ENCODE data around the gene ZSCAN2. TPM values are rescaled to one million over a fixed set of nuclear protein-coding genes. Genes with fewer than 3 reads are reported as not detected.
A peak's percentile ranks its signal among the peaks of the same experiment; 100 is the strongest.
"Not testable (repeated sequence)": the region's sequence is repeated elsewhere in the genome, so short reads cannot be mapped to it uniquely, and the experiment has no call there.

Gene ZSCAN2
- polyA plus RNA-seq (2013, experiment 1 of 2) = 23.0 TPM
- 22.2 TPM for polyA plus RNA-seq (2013, experiment 2 of 2)

DNA sequence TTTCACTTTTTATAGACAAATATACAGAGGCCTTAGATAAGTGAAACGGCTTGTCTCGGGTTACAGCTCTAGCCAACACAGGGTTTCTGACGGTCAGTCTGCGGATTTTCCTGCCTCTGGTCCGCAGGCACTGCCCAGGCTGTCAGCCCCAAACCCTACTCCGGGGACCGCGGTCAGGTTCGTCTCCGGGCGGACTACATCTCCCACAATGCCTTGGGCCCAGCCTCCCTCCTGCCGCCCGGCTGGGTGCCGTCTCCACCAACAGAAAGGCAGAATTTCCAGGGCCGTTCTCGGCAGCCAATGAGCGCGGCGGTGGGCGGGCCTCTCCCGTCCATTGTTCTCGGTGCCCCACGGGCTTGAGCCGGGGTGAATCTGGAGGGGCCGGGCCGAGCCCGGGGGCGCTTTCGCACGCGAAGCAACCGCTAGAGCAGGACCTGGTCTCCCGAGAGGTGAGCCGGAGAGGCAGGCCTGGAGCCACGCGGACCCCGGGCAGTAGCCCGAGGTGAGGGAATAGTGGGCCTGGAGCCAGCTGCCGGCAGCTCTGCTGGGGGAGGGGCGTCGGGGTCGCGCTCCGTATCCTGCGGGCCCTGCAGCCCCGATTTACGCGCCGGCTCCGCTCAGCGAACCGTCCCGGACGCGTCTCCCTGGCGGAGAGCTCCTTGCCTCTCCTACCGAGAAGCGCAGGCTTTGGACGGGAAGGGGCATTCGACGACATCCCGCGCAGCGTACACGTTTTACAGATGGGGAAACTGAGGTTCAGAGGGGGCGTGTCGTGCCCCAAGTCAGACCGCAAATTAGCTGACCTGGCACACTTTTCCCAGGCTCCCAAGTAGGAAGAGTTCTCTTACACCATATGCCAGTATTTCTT is at the start of gene ZSCAN2:
ZSCAN2 (plus strand) TSS at position 323 of the 868 bp plus-strand sequence. CDS start 2,919 bp downstream, outside the sequence.
- peaks cover 26% of the 10 kb centered on the region for H3K4me1 ChIP-seq (ENCODE audit: insufficient read depth, low read length)
- WGBS = under 1% methylated on average over 68 of the region's 68 CpGs
- H3K27me3 ChIP-seq (ENCODE audit: insufficient read depth, low read length) = peaks cover 15% of the 10 kb centered on the region; the same call in 1 of the 2 replicates
- peak within 1 kb of the TSS; percentile 90 for H3K4me3 ChIP-seq (ENCODE audit: low read length)
- H3K27ac ChIP-seq (ENCODE audit: low read depth, low read length) = peak within 1 kb of the TSS; percentile 87
- H3K36me3 ChIP-seq (ENCODE audit: insufficient read depth, low read length) = peaks cover 19% of the 10 kb centered on the region
- no peaks in the 10 kb centered on the region for H3K9me3 ChIP-seq (ENCODE audit: insufficient read depth, low read depth, low read length)
- H3K9ac ChIP-seq (ENCODE audit: low read depth, low read length) = peak within 1 kb of the TSS; percentile 89

DNA sequence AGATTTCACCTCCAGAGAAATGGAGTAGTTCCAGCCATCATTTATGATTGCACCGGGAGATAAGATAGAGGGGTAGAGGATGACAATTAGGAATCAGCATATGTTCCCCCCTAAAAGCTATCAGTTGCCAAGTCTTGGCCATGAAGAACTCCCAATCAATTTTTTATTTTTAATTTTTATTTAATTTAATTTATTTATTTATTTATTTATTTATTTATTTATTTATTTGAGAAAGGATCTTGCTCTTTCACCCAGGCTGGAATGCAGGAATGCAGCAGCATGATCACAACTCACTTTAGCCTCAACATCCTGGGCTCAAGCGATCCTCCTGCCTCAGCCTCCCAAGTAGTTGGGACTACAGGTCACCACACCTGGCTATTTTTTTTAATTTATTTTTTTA is 49.2 kb upstream of the ZSCAN2 start:
- H3K36me3 ChIP-seq (ENCODE audit: insufficient read depth, low read length); H3K9ac ChIP-seq (ENCODE audit: low read depth, low read length); H3K27ac ChIP-seq (ENCODE audit: low read depth, low read length); H3K4me1 ChIP-seq (ENCODE audit: insufficient read depth, low read length); H3K9me3 ChIP-seq (ENCODE audit: insufficient read depth, low read depth, low read length); H3K27me3 ChIP-seq (ENCODE audit: insufficient read depth, low read length); H3K4me3 ChIP-seq (ENCODE audit: low read length): not testable (repeated sequence)
- 100% methylated on average over 2 of the region's 2 CpGs for WGBS

DNA sequence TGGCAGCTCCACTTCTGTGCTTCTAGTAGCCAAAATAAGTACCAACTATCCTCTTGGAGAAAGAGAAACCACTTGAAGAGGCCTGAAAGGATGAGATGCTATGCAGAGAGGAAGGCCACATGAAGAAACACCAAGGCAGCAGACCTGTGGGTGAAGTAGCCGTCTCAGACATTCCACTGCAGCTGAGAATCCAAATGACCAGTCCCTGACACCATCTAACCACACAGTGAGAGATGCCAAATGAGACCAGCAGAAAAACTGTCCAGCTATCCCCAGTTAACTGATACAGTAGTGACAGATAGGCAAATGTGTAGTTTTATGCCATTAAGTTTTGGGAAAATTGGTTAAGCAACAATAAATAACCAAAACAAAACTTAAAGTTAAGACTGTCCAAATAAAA is 47.9 kb upstream of the ZSCAN2 start:
- H3K9me3 ChIP-seq (ENCODE audit: insufficient read depth, low read depth, low read length) = no peaks in the 10 kb centered on the region
- no peak overlapping the region for H3K27ac ChIP-seq (ENCODE audit: low read depth, low read length)
- H3K4me3 ChIP-seq (ENCODE audit: low read length) = no peak overlapping the region
- no peaks in the 10 kb centered on the region for H3K27me3 ChIP-seq (ENCODE audit: insufficient read depth, low read length)
- 88% methylated on average over 1 of the region's 1 CpG for WGBS
- no peak overlapping the region for H3K9ac ChIP-seq (ENCODE audit: low read depth, low read length)
- H3K4me1 ChIP-seq (ENCODE audit: insufficient read depth, low read length) = no peaks in the 10 kb centered on the region
- no peaks in the 10 kb centered on the region for H3K36me3 ChIP-seq (ENCODE audit: insufficient read depth, low read length)

DNA sequence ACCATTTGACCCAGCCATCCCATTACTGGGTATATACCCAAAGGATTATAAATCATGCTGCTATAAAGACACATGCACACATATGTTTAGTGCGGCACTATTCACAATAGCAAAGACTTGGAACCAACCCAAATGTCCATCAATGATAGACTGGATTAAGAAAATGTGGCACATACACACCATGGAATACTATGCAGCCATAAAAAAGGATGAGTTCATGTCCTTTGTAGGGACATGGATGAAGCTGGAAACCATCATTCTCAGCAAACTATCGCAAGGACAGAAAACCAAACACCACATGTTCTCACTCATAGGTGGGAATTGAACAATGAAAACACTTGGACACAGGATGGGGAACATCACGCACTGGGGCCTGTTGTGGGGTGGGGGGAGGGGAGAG is 44.1 kb upstream of the ZSCAN2 start:
- not testable (repeated sequence) for H3K27ac ChIP-seq (ENCODE audit: low read depth, low read length); H3K9me3 ChIP-seq (ENCODE audit: insufficient read depth, low read depth, low read length); H3K4me3 ChIP-seq (ENCODE audit: low read length); H3K9ac ChIP-seq (ENCODE audit: low read depth, low read length); H3K36me3 ChIP-seq (ENCODE audit: insufficient read depth, low read length); H3K4me1 ChIP-seq (ENCODE audit: insufficient read depth, low read length); H3K27me3 ChIP-seq (ENCODE audit: insufficient read depth, low read length)
- WGBS = 100% methylated on average over 1 of the region's 3 CpGs

DNA sequence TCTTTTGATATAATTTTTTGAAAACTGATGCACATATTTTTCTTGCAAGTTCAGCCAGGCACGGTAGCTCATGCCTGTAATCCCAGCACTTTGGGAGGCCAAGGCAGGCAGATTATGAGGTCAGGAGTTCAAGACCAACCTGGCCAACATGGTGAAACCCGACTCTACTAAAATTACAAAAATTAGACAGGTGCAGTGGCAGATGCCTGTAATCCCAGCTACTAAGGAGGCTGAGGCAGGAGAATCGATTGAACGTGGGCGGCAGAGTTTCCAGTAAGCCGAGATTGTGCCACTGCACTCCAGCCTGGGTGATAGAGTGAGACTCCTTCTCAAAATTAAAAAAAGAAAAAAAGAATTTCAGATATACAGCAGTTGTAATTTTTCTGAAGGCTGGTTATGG is 32.8 kb upstream of the ZSCAN2 start:
- not testable (repeated sequence) for H3K9ac ChIP-seq (ENCODE audit: low read depth, low read length)
- WGBS = 94% methylated on average over 6 of the region's 6 CpGs

DNA sequence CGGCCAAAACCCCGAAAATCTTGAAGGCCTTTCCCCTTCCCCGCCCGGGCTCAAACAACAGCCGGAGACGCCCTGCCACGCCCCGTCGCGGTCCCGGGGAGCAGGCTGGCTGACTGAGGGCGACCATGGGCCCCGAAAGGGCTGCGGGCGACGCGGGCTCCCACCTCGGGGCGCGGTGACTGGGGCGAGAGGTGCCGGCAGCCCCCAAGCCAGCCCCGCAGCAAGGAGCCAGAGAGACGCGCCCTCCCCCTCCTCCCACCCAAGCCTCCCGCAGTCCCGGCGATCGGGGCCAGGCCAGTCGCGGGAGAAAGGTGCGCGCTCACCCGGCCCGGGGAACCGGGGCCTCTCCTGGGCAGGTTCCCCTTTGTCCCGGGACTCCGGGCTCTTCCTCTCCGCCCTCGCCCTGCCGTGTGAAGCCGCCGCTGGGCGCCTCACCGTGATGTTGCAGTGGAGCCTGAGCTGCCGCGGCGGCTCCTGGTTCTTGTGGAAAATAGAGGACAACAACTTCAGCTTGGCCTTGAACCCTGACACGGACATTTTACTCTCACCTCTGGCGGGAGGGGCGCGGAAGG is 30.6 kb upstream of the ZSCAN2 start:
- Histone ChIP-seq H3K9ac (ENCODE audit: low read depth, low read length) (peak overlapping the region; percentile 80), H3K27me3 (ENCODE audit: insufficient read depth, low read length) (peaks cover 6% of the 10 kb centered on the region; the same call in 1 of the 2 replicates)
- WGBS = 1% methylated on average over 52 of the region's 52 CpGs

More for the DNA sequence above, 32.8 kb upstream of the ZSCAN2 start:
- not testable (repeated sequence) for H3K4me3 ChIP-seq (ENCODE audit: low read length); H3K27me3 ChIP-seq (ENCODE audit: insufficient read depth, low read length); H3K9me3 ChIP-seq (ENCODE audit: insufficient read depth, low read depth, low read length); H3K36me3 ChIP-seq (ENCODE audit: insufficient read depth, low read length); H3K27ac ChIP-seq (ENCODE audit: low read depth, low read length); H3K4me1 ChIP-seq (ENCODE audit: insufficient read depth, low read length)

DNA sequence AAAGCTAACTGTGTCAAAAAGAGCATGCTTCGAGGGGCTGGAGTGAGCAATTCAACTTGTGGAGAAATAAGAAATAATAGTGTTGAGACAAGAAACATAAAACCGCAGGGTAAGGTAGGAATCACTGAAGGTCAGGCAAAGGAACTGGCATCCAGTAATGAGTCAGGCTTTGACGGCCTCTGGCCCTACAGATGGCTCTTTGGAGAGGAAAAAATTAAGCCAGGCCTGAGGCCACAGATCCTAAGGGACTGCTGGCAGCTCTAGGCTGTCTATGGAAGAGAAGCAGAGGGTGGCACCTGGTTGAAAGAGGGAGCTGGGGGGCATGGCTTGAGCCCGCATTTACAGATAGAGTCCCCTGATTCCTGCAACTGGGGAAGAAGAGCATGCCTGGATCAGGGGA is 28.6 kb upstream of the ZSCAN2 start:
- WGBS = 86% methylated on average over 4 of the region's 4 CpGs
- Histone ChIP-seq H3K9ac (ENCODE audit: low read depth, low read length) (no peak overlapping the region), H3K4me1 (ENCODE audit: insufficient read depth, low read length) (no peaks in the 10 kb centered on the region)

More for the DNA sequence above, 30.6 kb upstream of the ZSCAN2 start:
- Histone ChIP-seq H3K4me3 (ENCODE audit: low read length) (peak overlapping the region; percentile 85), H3K36me3 (ENCODE audit: insufficient read depth, low read length) (no peaks in the 10 kb centered on the region), H3K9me3 (ENCODE audit: insufficient read depth, low read depth, low read length) (no peaks in the 10 kb centered on the region), H3K27ac (ENCODE audit: low read depth, low read length) (no peak overlapping the region; the same call in 1 of the 2 replicates), H3K4me1 (ENCODE audit: insufficient read depth, low read length) (no peaks in the 10 kb centered on the region)

DNA sequence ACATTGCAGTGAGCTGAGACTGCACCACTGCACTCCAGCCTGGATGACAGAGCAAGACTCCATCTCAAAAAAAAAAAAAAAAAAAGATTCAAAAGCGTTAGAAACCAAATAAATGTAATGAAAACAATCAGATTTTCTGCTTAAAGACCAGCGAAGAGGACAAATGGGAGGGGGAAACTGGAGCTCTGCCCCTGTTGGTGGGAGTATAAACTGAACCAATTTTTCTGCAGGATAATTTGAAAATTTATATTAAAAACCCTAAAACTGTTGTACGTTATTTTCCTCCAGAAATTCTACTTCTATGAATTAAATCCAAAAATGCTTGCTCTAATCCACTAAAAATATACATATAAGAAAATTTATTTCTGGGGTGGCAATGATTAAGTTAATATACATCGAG is 25.3 kb upstream of the ZSCAN2 start:
- H3K27me3 ChIP-seq (ENCODE audit: insufficient read depth, low read length) = no peaks in the 10 kb centered on the region
- H3K9me3 ChIP-seq (ENCODE audit: insufficient read depth, low read depth, low read length) = no peaks in the 10 kb centered on the region
- no peaks in the 10 kb centered on the region for H3K4me1 ChIP-seq (ENCODE audit: insufficient read depth, low read length)
- no peak overlapping the region for H3K9ac ChIP-seq (ENCODE audit: low read depth, low read length)
- no peak overlapping the region for H3K27ac ChIP-seq (ENCODE audit: low read depth, low read length)
- WGBS = 60% methylated on average over 1 of the region's 4 CpGs
- H3K4me3 ChIP-seq (ENCODE audit: low read length) = no peak overlapping the region
- no peaks in the 10 kb centered on the region for H3K36me3 ChIP-seq (ENCODE audit: insufficient read depth, low read length)

More for the DNA sequence above, 28.6 kb upstream of the ZSCAN2 start:
- no peak overlapping the region for H3K4me3 ChIP-seq (ENCODE audit: low read length)
- H3K27me3 ChIP-seq (ENCODE audit: insufficient read depth, low read length) = peaks cover 6% of the 10 kb centered on the region; the same call in 1 of the 2 replicates
- H3K36me3 ChIP-seq (ENCODE audit: insufficient read depth, low read length) = no peaks in the 10 kb centered on the region
- no peaks in the 10 kb centered on the region for H3K9me3 ChIP-seq (ENCODE audit: insufficient read depth, low read depth, low read length)
- H3K27ac ChIP-seq (ENCODE audit: low read depth, low read length) = no peak overlapping the region

DNA sequence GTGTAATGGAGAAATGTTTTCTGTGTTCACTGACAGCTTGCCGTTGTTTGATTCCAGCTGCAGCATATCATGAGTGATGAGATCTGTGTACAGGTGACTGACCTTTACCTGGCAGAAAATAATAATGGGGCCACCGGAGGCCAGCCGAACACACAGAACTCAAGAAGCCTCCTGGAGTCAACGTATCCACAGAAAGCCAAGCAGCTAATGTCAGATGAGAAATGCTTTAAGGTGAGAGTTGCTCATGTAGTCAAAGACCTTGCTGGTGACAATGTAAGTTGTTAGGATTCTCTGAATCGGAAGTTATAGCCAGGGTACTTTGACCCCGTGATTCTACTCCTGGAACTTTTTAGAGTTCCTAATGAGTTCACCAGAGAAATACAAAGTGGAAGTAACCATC is 22.9 kb upstream of the ZSCAN2 start:
- not testable (repeated sequence) for H3K4me3 ChIP-seq (ENCODE audit: low read length); H3K27me3 ChIP-seq (ENCODE audit: insufficient read depth, low read length); H3K27ac ChIP-seq (ENCODE audit: low read depth, low read length); H3K4me1 ChIP-seq (ENCODE audit: insufficient read depth, low read length); H3K36me3 ChIP-seq (ENCODE audit: insufficient read depth, low read length); H3K9ac ChIP-seq (ENCODE audit: low read depth, low read length); H3K9me3 ChIP-seq (ENCODE audit: insufficient read depth, low read depth, low read length)
- WGBS = 91% methylated on average over 6 of the region's 6 CpGs

DNA sequence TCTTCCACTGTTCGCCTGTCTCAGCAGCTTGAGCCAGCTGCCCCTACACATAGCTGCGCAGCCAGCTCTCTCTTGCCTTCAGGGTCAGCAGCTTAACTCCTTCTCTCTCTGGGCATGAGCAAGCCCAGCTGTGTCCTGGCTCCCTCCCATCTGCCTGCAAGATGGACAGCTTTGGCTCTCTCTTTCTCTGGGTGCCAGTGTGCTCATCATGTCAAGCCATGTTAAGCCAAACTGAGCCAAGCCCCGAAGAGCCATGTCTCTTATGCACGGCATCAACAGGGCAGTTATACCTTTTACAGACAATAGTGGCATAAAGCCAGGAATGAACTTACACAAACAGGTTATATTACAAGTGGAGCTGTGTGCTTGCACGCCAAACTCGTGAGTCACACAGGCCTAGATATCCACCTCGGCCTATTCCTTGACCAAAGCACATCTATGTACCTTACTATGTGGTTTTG is 21.5 kb upstream of the ZSCAN2 start:
- H3K4me3 ChIP-seq (ENCODE audit: low read length); H3K27ac ChIP-seq (ENCODE audit: low read depth, low read length); H3K9me3 ChIP-seq (ENCODE audit: insufficient read depth, low read depth, low read length); H3K36me3 ChIP-seq (ENCODE audit: insufficient read depth, low read length); H3K27me3 ChIP-seq (ENCODE audit: insufficient read depth, low read length); H3K4me1 ChIP-seq (ENCODE audit: insufficient read depth, low read length); H3K9ac ChIP-seq (ENCODE audit: low read depth, low read length): not testable (repeated sequence)
- 94% methylated on average over 7 of the region's 7 CpGs for WGBS

DNA sequence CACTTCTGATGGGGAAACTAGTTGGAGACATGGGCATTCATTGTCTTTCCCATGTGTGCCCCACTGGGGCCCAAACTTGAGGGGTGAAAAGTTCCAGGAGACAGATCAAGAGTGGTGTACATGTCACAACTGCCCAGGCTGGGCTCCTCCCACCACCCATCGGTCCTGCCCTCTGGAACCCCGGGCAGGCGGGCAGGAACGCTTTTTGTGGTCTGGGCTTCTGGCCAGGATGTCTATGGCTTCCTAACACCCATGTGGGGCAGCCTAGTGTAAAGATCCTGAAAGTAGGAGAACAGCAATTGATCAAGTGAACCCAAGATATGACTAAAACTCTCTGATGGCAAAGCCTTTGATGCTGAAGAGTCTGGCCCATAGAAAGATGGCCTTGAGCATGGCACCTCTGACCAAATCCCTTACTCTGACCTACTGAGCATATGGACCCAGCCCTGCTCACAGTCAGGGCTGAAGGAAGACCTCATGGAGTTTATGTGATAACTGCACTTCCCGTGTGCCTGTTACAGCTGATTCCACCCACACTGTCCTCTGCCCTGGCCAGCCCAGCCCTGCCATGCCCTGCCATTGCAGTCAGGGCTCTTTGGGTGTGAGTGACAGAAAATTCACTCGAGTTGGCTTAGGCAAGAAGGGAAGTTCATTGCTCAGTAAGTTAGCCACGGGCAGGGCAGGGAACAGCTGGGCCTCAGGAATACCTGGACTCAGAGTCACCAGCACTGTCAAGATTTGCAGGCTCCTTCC is 19.0 kb upstream of the ZSCAN2 start:
- 98% methylated on average over 5 of the region's 7 CpGs for WGBS
- not testable (repeated sequence) for H3K4me3 ChIP-seq (ENCODE audit: low read length); H3K36me3 ChIP-seq (ENCODE audit: insufficient read depth, low read length); H3K9me3 ChIP-seq (ENCODE audit: insufficient read depth, low read depth, low read length); H3K27me3 ChIP-seq (ENCODE audit: insufficient read depth, low read length); H3K4me1 ChIP-seq (ENCODE audit: insufficient read depth, low read length); H3K9ac ChIP-seq (ENCODE audit: low read depth, low read length); H3K27ac ChIP-seq (ENCODE audit: low read depth, low read length)

Data from HUES64 (cell line).